ENCODE measurements around the gene KLK10.

KLK10 gene

GRCh38 chr19:50967929-50968715 is 51.4 kb downstream of the KLK10 start:
- no peak for DNase-seq (ENCODE audit: low spot score)

GRCh38 chr19:50964266-50964665 is 55.2 kb downstream of the KLK10 start:
- DNase-seq (ENCODE audit: low spot score), result no peak

- no peak for DNase-seq (ENCODE audit: low spot score)
Observed at GRCh38 chr19:50963381-50963780, 56.1 kb downstream of the KLK10 start.
